Right hindlimb (tissue), 1 donor: ENCODE results near the gene RPS6KB2.
A peak's percentile ranks its signal among the peaks of the same experiment; 100 is the strongest.
"Not testable (repeated sequence)": the region's sequence is repeated elsewhere in the genome, so short reads cannot be mapped to it uniquely, and the experiment has no call there.

Experiments
- DNase-seq: peaks from one replicate; pipeline ENCODE4 v3.0.0-alpha.2; 2018

The RPS6KB2 gene

DNA sequence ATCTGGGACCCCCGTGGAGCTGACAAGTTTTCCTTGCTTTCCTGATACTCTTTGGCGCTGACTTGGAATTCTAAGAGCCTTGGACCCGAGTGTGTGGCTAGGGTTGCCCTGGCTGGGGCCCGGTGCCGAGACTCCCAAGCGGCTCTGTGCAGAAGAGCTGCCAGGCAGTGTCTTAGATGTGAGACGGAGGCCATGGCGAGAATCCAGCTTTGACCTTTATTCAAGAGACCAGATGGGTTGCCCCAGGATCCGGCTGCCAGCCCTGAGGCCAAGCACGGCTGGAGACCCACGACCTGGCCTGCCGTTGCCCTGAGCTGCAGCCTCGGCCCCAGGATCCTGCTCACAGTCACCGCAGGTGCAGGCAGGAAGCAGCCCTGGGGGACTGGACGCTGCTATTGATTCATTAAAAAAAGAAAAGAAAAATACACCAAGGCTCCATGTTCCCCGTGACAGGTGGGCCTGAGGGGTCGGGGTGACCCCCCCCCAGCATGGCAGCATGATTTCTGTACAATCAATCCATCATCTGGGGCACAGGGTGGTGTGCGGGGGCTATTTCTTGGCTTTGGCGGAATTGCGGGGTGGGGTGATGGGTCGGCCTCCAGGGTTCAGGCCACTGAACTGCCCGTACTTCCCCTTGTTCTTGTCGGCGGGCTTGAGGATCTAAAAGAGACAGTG, 30.2 kb upstream of the RPS6KB2 start:
- no peak for DNase-seq

DNA sequence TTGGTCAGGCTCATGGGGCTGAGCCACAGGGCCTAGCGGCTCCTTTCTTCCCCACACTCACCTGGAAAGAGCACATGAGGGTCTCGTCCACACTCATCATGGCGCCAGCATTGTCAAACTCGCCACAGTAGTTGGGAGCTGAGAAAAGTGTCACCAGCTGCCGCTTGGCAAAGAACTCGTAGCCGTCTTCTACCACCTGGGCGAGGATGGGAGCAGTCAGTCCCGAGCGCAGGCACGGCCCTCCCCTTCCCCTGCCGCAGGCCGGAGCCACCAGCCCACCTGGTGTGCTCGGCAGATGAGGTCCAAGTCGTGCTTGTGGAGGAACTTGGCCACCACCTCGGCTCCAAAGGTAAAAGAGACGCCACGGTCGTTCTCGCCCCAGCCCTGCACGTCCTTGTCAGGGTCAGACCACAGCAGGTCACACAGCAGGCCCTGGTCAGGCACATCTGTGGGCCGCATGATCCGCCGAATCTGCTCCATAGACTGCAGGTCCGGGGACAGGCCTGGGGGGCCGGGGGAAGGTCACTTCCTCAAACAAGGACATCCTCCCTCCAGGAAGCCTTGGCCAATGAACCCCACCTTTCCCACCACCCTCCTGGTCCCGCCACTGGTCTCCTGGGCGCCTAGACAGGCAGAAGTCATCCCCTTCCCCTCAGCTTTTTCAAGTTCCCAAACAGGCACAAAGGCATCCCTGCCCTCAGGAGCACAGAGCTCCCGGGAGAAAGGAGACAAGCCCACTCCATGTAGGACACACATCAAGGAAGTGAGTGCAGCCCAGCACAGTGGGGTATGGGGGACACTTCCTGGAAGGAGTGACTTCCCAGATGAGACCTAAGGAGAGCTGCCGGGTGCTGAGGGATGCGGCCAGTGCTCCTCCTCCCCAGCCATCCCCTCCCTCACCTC, 29.4 kb upstream of the RPS6KB2 start:
- no peak for DNase-seq

DNA sequence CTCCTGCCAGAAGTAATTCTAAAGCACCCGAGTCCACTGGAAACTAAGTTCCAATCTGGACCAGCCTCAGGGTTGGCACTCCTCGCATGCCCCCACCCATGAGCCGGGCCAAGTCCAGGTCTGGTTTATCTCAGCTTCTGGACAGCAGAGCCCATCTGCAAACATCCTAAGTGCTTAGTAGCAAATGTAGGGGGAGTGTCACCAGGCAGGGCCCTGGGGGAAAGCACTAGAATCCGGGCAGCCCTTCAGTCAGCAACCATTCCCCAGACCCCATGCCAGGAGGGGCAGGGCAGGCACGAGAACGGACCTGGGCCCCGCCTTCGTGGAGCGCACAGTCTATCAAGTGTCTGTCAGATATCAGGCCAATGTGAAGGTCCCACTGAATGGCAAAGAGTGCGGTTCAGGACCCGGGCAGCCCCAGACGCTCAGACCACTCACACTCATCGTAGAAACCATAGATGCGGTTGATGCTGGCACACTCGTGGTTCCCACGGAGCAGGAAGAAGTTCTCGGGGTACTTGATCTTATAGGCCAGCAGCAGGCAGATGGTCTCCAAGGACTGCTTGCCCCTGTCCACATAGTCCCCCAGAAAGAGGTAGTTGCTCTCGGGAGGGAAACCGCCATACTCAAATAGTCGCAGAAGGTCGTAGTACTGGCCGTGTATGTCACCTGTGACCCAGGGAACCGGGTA, 27.9 kb upstream of the RPS6KB2 start:
- DNase-seq: no peak

DNA sequence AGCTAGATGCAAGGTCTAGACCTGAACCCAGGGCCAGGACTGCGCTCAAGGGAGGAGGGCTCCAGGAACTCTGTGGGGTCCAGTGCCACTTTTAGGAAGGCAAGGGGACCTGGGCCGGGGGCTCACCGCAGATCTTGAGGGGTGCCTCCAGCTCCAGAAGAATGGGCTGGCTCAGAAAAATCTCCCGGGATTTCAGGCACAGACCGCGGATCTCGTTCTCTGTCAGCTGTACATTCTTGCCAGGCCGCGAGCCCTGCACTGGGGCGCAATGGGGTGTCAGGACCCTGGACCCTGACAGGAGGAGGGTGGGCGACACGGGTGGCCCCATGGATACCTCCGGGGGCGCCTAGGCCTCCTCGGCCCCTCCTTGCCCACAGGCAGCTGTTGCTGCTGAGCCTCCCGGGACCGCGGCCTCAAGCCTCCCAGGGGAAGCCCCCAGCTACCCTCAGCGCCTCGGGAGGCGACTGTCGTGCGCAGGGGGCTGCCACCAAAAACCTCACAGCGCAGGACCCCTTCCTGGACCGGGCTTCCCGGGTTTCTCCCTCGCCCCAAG, 27.3 kb upstream of the RPS6KB2 start:
- no peak for DNase-seq

DNA sequence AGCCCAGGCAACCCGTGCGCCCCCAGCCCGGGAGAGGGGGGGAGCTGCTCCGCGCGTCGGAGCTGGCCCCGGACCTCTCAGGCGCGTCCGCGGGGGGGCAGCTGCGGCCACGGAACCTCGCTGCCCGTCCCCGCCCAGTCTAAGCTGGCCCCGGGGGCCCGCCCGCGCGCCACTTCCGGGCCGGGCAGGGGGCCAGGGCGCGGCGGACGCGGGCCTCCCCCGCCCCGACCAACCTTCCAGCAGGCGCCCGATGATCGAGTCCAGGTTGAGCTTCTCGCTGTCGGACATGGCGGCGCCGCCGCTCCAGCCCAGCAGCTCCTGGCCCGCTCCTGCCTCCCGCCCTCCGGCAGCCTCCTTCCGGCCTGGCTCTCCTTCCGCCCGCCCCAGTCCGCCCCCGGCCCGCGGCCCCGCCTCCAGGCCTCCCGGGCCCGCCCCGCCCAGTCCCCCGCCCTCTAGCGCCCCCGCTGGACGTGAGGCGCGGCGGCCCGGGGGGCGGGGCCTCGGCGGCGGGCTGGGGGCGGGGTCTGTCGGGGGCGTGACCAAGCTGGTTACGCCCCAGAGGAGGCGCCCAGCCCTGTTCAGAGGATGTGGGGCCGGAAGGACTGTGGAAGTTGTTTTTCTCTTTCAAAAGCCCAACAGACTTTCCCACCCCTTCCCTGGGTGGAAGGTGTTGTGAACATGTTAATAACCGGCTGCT, 26.7 kb upstream of the RPS6KB2 start, which contains the start of gene PPP1CA:
PPP1CA (minus strand) TSS at position 364 of the 697 bp plus-strand sequence; CDS start at position 288, 76 bp downstream.
- DNase-seq: peak; percentile 96

DNA sequence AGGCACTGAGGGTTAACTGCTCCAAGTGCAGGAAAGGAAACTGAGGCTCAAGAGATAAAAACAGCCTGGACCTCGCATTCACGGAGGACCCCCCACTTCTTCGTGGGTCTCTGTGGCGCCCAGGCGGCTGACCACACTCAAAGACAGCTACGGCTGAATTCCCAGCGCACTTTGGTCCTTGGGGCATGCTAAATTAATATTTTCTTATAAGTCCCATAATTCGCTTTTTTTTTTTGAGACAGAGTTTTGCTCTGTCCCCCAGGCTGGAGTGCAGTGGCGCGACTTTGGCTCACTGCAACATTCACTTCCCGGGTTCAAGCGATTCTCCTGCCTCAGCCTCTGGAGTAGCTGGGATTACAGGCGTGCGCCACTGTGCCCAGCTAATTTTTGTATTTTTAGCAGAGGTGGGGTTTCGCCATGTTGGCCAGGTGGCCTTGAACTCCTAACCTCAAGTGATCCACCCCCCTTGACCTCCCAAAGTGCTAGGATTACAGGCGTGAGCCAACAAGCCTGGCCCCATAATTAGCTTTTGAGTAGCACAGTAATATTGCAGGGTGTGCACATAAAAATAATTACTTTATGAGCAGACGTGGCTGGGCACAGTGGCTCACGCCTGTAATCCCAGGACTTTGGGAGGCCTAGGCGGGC, 26.0 kb upstream of the RPS6KB2 start:
- not testable (repeated sequence) for DNase-seq

DNA sequence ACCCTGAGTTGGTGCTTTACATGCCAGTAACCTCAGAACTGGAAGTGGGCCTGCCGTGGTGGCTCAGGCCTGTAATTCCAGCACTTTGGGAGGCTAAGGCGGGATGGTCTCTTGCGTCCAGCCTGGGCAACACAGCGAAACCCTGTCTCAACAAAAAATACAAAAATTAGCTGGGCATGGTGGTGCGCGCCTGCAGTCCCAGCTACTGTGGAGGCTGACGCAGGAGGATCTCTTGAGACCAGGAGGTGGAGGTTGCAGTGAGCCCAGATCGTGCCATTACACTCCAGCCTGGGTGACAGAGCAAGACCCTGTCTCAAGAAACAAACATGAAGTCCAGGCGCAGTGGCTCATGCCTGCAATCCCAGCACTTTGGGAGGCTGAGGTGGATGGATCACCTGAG, 25.2 kb upstream of the RPS6KB2 start:
- DNase-seq: not testable (repeated sequence)

DNA sequence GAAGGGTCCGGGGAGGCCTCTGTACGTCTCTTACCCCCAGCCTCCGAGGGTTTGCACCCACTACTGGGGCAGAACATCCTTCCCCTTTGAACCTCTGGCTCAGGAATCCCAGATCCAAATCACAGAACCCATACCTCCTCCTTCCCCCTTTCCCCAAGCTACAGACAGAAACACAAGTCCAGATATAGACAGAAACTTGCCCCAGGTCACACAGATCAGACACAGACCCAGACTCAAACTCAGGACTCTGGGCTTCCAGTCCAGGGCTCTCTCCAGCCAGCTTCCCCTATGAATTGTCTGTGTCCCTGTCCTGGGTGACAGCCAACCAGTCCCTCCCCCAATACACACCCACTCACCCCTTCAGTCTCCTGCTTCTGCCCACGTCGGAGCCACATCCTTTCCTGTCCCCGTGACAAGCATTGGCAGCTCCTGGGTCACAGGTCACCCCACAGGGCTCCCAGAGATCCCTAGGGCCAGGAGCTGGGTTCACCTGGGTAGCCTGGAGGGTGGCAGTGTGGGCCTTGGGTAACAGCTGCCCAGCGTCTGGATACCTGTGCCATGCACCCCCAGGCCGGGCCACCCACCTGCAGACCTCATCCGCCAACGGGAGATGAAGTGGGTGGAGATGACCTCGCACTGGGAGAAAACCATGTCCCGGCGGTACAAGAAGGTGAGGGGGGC, 23.6 kb upstream of the RPS6KB2 start:
- DNase-seq: no peak

DNA sequence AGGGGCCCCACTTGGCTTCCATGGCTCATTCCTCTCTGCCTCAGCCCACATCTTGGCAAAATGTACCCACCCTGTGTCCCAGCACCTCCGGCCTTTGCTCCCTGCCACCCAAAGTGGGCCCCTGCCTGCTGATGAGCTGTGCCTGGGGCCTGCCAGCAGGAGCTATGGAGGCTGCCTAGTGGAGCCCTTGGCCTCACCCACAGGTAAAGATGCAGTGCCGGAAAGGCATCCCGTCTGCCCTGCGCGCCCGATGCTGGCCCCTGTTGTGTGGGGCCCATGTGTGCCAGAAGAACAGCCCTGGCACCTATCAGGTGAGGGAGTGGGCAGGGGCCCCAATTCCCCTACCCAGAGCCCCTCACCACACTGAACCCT, 23.1 kb upstream of the RPS6KB2 start:
- DNase-seq: no peak

DNA sequence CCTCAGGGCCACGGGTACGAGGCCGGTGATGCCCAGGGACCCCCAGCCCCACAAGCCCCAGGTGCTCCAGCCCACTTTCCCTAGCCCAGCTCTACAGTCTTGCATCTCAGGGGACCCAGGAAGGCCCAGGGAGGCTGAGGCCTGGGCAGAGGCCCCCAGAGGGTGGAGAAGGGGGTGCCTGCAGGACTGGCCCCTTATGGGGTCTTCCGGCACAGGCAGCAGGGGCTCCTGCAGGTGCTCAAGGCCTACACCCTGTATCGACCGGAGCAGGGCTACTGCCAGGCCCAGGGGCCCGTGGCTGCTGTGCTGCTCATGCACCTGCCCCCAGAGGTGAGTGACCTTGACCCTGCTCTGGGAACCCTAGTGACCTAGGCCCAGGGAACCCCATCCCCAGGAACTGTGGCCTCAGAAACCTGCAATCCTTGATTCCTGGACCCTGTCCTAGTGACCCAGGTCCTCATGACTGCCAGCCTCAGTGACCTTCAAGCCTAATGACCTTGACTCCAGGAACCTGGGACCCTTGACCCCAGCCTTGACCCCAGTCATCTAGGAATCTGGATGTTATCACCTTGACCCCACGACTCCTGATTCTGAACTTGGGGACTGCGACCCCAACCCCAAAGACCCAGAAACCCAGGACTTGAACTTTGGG, 22.5 kb upstream of the RPS6KB2 start:
- no peak for DNase-seq

DNA sequence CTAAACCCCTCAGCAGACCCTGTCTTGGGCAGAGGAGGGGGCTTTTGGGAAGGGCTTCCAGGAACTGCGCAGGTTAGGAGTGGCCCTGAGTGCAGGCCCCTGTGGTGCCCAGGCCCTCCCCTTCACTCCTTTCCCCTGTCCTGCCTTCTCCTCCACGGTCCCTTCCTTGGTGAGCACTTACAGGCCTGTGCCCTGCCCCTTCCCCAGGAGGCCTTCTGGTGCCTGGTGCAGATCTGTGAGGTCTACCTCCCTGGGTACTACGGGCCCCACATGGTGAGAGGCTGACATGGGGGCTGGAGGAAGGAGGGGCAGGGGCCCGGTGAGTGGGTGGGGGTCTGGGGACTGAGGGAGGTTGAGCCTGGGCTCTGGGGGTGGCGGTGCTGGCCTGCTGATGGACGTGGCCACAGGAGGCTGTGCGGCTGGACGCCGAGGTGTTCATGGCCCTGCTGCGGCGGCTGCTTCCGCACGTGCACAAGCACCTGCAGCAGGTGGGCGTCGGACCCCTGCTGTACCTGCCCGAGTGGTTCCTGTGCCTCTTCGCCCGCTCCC, 21.8 kb upstream of the RPS6KB2 start:
- no peak for DNase-seq

DNA sequence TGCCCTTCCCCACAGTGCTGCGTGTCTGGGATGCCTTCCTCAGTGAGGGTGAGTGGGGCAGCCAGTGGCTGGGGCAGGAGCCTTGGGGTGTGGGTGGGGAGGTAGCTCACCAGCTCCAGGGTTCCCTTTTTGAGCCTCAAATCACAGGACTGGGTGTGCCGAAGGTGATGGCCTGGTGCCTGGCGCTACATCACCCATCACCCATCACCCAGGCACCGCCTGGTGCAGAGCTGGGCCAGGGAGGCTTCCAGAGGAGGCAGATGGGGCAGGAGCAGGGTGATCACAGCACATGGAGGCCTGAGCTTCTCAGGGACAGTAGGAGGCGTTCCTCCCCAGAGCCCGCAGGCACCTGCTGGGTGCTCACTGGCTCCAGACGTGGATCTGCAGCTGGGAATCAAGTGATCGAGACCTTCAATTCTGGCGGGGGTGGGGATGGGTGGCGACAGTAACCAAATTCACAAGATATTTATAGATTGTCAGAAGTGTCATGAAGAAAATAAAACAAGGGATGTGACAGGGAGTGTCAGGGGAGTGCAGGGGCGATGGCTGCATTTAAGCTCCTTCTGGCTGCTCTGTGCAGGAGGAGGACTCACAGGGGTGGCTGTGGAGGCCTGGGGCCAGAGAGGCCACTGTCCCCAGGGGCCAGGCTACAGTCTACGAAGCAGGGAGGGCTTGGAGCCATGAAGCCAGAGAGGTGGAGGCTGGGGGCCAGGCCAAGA, 21.2 kb upstream of the RPS6KB2 start:
- no peak for DNase-seq

DNA sequence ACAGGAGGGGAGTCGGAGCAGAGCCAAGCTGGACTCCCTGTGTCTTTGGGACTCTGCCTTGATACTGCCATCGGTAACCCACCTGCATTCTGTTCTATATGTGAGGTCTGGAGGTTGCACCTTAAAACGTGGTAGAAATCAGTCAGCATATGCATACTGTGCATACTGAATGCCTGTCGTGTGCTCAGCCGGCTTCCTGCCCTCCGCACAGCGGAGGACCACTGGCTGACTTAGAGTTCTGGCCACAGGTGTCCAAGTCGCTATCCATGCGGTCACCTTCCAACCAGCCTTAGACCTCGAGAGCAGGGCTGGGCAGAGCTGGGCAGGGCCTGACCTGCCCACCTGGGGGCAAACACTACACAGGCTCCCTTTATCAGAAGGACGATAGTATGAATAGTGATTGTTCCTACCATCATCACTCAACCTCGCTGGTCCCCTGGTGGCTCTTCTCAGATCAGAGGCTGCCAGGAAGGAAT, 20.6 kb upstream of the RPS6KB2 start:
- DNase-seq: no peak

DNA sequence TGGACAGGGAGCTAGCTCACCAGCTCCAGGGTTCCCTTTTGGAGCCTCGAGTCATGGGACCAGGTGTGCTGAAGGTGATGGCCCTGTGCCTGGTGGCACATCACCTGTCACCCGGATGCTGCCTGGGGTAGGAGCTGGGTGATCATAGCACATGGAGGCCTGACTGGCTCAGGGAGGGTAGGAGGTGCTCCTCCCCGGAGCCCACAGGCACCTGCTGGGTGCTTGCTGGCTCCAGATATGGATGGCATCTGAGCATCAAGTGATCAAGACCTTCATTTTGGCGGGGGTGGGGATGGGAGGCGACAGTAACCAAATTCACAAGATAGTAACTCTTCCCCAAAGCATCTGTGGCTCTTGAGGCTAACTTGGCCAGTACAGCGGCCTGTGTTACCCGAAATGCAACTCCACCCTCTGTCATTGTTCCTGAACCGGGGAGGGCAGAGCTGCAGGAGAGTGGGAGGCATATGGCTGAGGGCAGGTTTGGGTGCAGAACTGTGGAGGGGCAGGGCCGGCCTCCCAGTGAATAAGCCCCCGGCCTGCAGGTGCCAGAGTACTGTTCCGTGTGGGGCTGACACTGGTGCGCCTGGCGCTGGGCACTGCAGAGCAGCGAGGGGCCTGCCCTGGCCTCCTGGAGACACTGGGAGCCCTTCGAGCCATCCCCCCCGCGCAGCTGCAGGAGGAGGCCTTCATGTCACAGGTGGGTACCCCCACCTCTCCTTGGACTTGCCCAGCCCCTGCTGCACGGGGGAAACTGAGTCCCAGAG, 19.7 kb upstream of the RPS6KB2 start:
- DNase-seq: no peak

DNA sequence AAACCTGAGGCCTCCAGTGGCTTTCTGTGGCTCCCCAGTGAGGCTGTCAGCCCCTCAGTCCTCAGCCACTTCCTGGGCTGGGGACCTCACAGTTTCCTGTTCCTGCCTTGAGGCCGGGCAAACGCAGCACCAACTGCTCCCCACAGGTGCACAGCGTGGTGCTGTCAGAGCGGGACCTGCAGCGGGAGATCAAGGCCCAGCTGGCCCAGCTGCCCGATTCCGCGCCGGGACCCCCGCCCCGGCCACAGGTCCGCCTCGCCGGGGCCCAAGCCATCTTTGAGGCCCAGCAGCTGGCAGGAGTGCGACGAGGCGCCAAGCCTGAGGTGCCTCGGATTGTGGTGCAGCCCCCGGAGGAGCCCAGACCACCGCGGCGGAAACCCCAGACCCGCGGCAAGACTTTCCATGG, 19.0 kb upstream of the RPS6KB2 start:
- no peak for DNase-seq

DNA sequence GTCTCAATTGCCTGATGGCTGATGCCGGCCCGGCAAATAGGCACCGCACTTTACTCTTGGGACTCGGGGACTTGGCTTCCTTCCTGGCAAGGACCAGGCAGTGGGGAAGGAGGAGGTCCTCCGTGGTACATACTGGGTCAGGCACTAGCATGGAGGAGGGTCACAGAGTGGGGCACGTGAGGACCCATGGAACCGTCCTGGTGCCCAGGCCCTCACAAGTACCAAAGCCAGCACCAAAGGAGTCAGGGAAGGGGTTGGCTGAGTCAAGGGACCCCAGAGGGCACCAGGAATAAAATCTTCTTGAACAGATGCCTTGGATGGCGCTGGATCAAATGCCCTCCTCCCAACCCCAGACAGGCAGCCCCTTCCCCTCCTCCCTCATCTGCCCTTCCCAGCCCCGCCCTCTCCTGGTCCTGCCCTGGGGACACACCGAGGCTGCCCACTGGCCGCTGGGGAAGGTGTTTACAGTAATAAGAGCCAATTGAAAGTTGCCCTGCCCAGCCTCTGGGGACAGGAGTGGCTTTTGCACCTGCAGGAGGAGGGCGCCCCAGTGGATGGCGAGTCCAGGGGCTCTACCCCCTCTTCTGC, 18.4 kb upstream of the RPS6KB2 start:
- no peak for DNase-seq

DNA sequence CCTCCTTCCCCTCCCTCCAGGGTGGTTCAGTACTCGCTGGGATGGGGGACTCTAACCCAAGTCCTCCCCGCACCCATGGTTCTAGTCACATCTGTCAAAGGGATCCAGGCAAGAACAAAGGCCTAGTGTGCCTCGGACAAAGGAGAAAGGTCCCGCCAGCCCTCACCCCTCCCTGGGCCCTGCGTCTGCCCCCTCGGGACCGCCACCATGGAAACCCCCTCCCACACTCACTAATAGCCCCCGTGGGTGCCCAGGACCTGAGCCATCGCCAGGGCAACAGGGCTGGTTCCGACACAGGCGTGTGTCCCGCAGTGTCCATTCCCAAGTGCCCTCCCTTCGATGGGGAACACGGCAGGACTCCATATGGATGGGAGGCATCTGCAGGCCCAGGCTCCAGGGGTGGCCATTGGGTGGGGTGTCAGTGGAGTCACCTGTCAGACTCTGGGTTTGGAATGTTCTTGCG, 17.9 kb upstream of the RPS6KB2 start:
- no peak for DNase-seq

DNA sequence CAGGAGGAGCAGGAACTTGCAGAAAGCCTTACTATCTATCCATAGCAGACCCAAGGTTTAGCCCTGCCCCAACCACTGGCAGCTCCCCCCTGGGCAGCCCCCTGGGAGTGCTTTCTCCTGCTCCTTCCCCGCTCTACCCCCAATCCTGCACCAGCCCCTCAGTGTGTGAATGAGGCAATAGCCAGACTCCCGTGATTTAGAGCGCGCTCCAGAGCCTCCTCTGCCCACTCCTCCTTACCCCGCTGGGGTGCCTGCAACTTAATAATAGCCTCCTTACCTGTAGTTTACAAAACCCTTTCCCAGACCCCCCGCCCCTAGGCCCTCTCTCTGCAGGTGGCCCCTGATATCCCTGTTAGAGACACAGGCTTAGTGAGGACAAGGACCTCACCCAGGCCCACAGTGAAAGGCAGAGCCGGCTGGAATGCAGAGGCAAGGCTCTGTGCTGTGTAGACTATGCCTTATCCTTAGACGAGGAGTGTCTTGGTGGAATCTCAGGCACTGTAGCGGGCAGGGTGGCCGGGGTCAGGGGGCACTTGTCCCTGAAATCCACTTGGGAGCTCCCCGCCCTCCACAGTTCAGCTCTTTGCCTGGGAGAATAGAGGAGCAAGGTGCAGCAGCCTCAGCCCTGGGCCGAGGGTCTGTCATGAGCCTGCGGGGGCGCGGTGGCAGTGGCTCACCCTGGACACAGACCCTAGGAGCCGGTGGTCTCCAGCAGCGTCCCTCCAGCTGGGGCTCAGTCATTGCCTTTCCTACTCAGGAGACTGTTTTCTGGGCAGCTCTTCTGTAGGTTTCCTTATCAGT, 17.1 kb upstream of the RPS6KB2 start:
- no peak for DNase-seq
